Limb (tissue), 2 donors: ENCODE measurements around the gene CLEC12A.
"Not testable (repeated sequence)": the region's sequence is repeated elsewhere in the genome, so short reads cannot be mapped to it uniquely, and the experiment has no call there.

Experiments
- DNase-seq, 2 donors: peaks; one replicate each; pipeline ENCODE4 v3.0.0-alpha.2; 2016; ENCODE audit errors: extremely low spot score in 2 of 2

CLEC12A gene

DNA sequence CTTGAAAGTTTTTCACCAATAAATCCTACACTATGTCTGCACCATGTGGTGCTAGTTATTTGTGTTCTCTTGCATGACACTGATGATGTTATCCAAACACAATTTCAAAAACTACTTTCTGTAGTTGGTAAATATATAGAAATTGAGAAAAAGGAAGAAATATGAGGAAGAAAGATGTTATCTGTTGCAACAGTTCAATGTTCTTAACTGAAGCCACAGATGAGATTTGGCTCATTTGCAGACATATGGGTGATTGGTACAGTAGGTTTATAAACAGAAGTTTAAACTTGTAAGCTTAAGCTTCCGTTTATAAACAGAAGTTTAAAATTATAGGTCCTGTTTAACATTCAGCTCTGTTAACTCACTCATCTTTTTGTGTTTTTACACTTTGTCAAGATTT is at the start of gene CLEC12A:
CLEC12A (plus strand) TSS at position 229 of the 400 bp plus-strand sequence. CDS start 188 bp downstream, outside the sequence.
- DNase-seq, result no peak

DNA sequence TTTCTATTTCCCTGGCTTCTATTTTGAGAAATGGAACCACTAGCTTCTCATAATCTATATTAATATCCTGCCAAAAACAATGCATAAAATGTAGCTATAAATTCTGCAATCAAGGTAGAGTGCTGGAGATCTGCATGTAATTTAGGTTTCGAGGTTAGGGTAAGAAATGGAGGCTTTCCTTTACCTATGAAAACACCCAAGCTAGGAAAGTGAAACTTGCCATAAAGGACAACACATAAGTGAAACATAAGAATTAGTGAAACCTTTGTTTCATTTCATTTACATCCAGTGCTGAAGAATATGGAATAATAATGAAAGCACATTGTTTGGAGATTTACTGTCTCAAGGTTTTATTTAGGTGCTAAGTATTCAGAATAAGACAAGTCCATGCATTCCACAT is 48.8 kb upstream of the CLEC12A start:
- DNase-seq, result no peak

DNA sequence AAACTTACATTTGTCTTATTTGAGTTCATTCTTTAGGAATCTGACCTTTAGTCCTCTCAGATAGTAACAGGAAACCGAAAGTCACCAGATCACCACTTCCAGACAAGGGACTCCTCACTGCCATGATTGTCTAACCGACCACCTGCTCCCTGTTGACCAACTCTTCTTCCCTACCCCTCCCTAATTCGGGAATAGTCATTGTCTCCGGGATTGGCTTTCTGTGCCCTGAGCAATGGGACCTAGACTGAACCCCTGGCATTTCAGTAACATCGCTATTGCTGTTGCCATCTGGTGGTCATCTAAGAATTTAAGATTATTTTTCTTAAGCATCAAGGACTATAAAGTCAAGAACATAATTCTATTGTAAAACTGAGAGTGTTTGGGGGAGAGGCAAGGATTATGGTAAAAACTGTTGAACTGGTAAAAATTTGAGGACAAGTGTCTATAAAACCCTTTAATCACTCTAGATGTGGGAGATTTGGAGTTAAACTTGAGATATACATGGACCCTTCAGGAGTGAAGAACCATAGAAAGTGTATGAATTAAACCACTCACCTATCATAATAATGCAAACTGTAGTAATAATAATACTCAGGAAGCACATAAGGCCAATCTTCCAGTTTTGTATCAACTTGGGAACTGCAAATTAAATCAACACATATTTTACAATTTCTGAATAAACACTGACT is 45.4 kb upstream of the CLEC12A start:
- peak in 1 of 2 donors; percentile 39 for DNase-seq

DNA sequence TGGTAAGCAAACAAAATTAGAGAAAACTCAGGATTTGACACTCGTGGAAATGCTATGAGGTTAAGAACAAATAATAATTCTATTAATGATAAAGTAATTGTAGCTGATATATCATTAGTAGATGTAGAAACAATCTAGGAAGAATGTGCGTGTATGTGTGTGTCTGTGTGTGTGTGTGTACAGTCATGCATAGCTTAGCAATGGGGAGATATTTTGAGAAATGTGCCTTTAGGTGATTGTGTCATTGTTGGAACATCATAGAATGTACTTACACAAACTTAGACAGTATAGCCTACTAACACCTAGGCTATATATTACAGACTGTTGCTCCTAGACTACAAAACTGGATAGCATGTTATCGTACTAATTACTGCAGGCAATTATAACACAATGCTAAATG is 44.3 kb upstream of the CLEC12A start:
- DNase-seq, result no peak

DNA sequence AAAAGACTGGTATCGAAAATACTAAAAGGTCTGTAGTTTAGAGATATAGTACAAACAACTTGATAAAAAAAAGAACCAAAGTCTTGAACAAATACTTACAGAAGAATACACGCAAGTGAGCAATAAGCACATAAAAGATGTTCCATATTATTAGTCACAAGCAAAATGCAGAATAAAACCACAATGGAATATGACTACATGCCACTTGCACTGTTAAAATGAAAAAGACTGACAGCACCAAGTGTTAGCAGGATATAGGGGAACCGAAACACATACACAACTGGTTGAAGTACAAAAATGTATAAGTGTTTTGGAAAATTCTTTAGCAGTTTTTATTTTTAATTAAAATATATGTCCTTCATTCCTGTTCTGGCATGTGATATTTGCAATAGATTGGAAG is 42.6 kb upstream of the CLEC12A start:
- DNase-seq, result no peak

DNA sequence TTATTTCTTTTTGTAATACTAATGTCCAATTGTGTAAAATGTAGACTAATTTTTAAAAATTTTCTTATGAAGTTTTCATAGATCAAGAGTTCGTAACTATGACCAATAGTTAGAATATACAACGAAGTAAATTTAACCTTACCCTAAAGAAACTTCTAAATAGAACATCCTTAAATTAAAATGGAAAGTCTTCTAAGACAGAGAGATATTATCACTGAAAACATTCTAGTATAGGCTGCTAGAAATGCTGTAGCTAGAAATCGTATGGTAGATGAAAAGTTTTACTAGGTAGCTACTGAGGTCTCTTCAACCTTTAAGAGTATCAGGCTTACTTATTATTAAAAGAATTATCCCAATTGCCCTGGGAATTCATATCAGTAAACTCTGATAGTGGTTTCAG is 40.0 kb upstream of the CLEC12A start:
- DNase-seq, result no peak

DNA sequence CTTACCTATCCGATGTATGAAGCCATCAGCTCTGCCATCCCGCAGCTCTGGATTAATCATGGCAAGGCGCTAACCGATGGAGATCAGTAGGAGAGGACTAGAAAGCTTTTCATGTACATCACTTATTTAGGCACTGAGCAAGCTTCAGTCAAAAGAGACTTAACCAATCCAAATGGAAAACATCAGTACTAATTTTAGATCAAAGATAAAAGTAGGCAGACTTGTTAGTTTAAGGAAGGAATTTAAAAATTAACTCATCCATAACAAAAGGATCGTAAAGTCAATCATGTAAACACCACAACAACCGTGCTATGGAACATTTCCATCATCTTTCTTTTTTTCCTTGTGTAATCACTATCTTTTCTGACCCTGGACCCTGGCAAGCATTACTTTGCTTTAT is 38.9 kb upstream of the CLEC12A start, which contains the start of gene CLEC2A:
CLEC2A (minus strand) TSS at position 101 of the 400 bp plus-strand sequence; CDS start at position 60, 41 bp downstream.
- no peak for DNase-seq

DNA sequence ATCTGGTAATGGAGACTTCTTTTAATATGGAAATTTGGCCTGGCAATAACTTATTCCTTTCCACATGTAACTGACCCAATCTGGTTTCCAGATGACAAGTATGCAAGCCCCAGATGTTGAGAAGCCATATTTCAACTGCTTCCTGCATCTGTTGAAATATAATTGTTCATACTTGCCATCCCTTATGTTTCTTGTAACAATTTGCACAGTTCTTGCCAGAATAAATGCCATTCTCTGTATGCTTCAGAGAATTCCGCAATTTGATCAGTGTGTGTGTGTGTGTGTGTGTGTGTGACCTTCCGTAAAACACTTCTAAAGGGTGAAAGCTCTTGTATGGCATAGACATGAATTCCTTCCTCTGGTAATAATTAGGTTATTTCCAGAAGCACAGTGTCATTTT is 37.3 kb upstream of the CLEC12A start:
- peak in 1 of 2 donors; percentile 56 for DNase-seq

DNA sequence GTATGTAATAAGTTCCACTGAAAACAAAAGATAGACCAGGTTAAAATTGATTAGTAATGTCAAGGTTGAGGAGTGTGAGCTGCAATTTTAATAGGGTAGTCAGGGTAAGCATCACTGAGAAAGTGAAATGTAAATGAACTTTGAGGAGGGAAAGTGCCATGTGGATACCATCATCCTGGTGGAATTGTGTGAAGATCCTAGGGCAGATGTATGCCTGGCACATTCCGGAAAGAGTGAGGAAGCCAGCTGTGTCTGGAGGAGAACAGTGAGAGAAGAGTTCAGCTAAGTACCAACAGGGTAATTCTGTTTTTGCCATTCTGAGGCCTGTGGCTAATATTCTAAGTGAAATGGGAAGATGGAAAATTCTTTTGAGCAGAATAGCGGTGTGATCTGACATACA is 36.2 kb upstream of the CLEC12A start:
- no peak for DNase-seq

DNA sequence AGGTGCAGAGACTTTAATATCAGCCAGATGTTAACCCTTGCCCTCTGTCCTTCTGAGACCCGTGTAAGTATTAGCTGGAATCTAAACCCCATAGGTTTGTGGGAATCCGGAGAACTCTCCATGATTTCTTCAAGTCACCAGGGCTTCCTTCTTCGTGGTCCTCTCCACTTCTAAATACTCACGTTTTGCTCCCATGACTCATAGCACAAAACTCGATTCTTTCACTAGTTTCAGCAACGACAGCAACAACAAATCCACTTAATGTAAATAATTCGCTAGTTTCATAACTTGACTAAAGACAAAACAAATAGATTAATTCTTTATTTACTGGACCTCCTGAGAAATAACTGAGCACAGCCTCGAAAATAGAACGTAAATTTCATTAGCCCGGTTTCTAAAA is 34.6 kb upstream of the CLEC12A start:
- no peak for DNase-seq

DNA sequence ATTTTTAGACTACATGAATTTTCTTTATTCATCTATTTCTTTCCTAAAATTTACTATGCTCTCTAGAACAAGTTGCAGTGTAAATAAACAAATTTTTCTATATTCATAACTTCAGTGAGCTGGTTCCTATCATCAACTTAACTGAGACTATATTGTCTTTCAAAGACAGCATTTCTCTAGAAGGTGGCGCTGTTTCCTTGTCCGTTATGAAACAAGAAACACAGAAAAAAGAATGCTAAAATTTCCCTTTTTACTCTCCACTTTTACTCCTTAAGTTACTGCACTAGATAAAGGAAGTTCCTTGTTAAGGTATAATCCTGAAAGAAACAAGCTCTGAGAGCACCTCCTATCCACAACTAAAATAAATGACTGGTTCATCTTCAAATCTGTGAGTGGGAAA is 30.8 kb upstream of the CLEC12A start:
- no peak for DNase-seq

DNA sequence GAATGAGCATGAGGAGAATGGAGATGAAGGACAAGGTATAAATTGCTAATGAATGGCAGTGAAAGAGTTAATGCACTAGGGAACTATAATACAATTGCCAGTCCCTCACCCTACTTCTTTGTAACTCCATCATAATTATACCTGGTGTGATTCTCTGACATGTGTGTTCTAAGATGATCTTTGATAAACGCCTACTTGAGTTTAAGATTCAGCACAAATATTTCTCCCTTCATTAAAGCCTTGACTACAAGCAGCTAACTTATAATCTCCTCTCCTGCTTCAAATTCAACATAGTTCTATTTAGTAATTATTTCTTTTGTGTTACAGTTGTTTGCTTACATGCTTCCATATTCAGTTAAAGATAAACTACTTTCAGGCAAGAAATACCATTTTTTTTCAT is 29.4 kb upstream of the CLEC12A start:
- no peak for DNase-seq

DNA sequence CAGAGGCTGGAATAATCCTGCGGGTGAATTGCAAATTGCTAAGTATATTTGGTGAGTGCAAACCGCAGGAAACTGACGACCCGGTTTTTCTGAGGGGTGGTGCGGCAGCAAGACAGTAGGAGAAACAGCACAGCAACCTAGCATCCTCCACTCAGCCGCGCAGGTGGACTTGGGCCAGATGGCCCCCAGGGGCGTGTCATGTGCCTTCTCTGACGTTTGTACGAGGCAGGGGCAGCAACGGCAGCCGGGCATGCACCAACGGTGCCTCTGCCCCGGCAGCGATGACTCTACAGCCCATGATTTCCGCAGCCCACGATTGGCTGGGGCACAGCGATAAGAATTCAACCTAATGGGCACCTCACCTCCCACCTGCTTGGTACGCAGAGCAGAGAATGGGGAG is 28.0 kb upstream of the CLEC12A start:
- peak in 1 of 2 donors; percentile 66 for DNase-seq

DNA sequence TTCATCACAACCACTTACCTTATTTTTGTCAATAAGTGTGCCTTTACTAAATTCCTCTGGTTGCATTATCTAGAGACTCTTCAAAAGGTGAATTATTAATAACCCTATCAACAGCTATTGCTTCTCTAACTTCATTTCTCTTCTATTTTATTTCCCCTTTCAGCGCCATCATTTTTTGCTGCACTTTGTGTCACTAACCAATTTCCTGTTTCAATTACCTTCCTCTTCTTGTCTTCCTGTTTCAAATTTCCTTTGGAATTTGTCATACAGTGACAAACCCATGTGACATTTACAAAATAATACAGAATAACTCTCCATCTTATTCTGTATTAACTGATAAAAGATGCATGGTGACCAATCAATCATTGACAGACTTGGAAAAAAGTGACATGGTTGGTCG is 26.8 kb upstream of the CLEC12A start:
- no peak for DNase-seq

DNA sequence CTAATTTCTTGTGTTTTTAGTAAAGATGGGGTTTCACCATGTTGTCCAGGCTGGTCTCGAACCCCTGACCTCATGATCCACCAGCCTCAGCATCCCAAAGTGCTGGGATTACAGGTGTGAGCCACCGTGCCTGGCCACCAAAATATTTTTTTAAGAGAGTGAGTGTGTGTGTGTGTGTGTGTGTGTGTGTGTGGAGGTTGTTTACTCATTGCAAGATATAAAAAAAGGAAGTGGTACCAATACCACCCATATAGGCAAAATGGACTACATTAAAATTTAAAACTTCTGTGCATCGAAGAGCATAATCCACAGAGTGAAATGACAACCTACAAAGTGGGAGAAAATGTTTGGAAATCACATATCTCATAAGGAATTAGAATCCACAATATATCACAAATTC is 23.5 kb upstream of the CLEC12A start:
- no peak for DNase-seq

DNA sequence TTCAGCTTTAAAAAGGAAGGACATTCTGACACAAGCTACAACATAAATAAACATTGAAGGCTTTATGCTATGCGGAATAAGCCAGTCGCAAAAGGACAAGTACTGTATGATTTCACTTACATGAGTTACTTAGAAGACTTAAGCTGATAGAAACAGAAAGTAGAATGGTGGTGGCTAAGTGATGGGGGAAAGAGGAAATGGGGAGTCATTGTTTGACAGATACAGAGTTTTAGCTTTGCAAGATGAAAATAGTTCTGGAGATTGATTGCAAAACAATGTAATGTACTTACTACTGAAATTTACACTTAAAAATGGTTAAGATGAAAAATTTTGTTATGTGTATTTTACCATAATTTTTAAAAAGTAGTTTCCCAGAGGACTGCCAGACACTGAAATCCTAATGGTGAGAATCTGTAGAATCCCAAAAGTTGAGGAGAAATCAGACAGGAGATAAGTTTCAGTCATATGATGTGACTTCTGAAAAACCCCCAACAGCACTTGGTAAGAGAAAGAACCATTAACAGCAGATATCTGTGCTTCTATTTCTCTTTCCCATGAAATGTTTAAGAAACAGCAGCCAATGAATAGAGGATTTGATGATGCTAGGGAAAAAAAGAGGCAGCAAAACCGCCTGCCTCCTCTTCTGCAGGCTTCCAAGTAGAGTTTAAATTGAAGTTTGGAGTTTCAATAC is 22.5 kb upstream of the CLEC12A start:
- no peak for DNase-seq

DNA sequence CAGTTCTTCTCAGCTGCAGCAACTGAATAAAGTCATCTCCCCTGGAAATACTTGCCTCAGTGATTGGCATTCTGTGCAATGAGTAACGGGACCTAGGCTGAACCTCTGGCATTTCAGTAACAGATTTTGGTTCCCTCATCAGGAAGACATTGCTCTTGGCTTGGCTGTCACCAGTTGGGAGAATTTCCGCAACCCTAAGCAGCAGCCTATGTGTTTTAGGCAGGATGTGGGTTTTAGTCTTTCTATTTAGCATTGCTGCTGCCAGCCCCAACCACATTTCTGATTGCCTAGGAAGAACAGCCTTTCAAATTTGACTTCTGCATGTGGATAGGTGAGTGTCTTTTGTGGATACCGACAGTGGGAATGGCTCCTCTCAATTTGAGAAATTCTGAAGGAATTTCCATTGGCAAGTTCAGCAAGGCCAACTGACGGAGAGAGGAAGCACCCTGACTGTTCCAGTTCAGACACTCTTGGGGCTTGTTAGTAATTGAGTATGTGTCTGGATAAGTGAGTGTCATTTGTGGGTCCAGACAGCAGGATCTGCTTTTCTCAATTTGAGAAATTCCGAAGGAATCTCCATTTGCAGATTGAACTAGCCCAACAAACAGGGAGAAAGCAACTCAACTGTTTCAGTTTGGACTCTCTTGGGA is 20.1 kb upstream of the CLEC12A start:
- DNase-seq, result no peak

DNA sequence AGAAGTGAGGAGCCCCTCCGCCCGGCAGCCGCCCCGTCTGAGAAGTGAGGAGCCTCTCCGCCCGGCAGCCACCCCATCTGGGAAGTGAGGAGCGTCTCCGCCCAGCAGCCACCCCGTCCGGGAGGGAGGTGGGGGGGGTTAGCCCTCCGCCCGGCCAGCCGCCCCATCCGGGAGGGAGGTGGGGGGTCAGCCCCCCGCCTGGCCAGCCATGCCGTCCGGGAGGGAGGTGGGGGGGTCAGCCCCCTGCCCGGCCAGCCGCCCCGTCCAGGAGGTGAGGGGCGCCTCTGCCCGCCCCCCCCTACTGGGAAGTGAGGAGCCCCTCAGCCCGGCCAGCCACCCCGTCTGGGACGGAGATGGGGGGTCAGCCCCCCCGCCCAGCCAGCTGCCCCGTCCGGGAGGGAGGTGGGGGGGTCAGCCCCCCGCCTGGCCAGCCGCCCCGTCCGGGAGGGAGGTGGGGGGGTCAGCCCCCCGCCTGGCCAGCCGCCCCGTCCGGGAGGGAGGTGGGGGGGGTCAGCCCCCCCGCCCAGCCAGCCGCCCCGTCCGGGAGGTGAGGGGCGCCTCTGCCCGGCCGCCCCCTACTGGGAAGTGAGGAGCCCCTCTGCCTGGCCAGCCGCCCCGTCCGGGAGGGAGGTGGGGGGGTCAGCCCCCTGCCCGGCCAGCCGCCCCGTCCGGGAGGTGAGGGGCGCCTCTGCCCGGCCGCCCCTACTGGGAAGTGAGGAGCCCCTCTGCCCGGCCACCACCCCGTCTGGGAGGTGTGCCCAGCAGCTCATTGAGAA is 18.1 kb upstream of the CLEC12A start:
- DNase-seq, result not testable (repeated sequence)

DNA sequence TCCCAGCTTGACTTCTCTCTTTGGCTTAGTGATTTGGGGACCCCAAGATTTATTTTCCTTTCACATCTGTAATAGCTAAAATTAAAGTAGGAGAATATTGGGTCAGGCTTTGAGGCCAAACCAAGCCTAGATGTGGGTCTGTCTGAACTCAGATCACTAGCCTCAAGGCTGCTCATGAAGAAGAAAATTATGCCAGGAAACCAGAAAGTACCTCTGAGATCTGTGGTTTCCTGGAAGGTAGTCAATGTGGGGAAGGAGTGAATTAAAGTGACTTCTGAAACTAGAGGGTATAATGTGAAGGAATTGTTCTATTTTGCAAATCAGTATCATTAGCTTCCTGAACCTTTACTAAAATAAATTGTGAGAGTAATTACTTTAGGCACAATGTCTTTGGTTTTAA is 13.4 kb upstream of the CLEC12A start:
- no peak for DNase-seq

DNA sequence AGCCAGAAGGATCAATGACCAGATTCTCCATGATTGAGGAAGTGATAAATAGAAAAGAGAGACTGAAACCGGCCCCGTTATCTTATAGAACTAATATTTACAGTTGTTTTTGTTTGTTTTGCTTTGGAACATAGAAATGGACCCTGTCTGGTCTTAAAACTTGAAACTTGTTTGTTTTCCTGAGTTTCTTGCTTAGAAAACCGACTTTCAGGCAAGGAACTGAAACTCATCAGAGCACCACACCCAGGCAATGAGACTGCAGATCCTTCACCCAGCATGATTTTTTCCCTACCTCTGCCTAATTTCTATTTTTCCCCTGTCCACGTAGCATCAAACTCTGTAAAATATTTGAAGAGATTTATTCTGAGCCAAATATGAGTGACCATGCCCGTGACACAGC is 10.6 kb upstream of the CLEC12A start:
- no peak for DNase-seq

DNA sequence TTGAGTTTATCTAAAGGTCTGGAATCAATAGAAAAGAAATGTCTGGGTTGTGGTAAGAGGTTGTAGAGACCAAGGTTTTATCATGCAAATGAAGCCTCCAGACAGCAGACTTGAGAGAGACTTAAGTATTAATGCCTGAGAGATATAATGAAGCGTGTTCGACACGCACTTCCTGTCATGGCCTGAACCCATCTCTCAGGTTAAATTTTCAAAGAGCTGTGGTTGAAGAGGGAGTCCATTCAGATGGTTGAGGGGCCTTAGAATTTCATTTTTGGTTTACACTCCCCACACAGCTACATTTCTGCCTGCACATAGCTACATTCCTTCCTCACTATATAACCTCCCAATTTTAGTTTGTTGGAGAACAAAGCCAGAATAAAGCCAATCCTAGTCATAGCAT is 10.1 kb upstream of the CLEC12A start:
- DNase-seq, result no peak

DNA sequence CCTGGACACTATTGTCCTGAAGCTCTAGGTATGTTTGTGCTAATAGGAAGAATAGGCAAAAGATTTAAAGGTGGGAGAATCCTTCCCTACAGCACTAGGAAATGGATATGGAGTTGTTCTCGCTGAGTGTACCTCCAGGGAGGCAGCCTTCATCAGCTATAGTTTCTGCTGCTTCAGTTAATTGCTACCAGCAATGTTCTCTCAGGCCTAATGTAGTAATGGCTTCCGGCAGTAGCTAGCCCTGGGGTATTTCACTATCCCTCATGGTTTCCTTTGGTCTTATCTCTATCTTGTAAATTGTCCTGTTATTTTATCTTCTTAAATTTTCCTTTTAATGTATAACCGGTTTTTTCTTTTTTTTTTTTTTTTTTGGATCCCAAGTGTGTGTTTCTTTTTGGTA is 9.3 kb upstream of the CLEC12A start:
- no peak for DNase-seq
